GM19193 (cell line): Measurements from ENCODE around the gene GAB2.

Experiments
- POLR2A ChIP-seq: IDR thresholded peaks from 4 replicates; pipeline ENCODE4 v1.6.1; 2011; ENCODE audit not compliant: insufficient read depth, insufficient read length; ENCODE audit errors: extremely low read depth

The GAB2 gene

DNA sequence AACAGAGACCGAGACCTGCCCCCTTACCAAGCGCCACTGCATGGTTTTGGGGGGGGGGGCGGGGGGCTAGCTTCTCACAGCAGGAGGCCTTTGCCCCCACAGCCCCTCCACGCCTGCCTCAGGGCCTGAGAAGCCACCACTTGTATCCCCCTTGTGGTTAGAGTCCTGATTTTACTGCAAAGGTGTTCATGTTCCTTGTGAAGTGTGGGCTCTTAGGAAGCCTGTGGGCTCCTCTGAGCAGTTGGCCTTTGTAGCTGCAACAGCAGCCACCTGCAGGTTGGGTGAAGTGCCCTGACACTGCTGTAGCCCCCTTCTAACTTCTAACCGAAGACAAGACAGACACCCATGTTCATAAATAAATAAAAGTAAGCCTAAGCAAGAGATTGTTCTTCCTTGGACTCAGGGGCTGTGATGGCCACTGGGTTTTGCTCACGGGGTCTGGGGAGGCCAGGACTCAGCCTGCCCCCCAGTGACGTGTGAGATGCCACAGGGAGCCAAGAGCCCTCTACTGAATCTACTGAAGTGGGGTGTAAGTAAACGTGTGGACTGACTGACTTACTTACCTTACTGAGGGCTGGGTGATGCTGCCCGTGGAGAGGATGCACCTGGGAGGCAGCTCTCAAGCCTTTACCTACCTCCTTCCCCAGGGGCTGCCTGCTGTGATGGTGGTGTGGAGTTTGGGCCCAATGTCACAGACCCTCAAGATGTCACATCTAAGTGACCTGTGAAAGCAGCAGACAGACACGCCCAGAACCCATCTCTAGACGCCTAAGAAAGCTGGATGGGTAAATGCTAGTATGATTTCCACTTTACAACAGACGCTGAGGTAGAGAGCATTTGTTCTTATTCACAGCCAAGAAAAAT, 203.1 kb downstream of the GAB2 start:
- no peak for TF ChIP-seq POLR2A

- no peak for TF ChIP-seq POLR2A
These were observed 203.9 kb downstream of the GAB2 start for GRCh38 chr11:78213526-78214330.

GRCh38 chr11:78212586-78213371, 204.8 kb downstream of the GAB2 start:
- TF ChIP-seq POLR2A: no peak

DNA sequence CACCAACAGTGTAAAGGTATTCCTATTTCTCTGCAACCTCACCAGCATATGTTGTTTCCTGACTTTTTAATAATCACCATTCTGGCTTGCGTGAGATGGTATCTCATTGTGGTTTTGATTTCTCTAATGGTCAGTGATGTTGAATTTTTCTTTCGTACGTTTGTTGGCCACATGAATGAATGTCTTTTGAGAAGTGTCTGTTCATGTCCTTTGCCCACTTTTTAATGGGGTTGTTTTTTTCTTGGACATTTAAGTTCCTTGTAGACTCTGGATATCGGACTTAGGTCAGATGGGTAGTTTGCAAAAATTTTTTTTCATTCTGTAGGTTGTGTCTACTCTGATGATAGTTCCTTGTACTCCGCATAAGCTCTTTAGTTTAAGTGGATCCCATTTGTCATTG, 206.1 kb downstream of the GAB2 start:
- no peak for TF ChIP-seq POLR2A

DNA sequence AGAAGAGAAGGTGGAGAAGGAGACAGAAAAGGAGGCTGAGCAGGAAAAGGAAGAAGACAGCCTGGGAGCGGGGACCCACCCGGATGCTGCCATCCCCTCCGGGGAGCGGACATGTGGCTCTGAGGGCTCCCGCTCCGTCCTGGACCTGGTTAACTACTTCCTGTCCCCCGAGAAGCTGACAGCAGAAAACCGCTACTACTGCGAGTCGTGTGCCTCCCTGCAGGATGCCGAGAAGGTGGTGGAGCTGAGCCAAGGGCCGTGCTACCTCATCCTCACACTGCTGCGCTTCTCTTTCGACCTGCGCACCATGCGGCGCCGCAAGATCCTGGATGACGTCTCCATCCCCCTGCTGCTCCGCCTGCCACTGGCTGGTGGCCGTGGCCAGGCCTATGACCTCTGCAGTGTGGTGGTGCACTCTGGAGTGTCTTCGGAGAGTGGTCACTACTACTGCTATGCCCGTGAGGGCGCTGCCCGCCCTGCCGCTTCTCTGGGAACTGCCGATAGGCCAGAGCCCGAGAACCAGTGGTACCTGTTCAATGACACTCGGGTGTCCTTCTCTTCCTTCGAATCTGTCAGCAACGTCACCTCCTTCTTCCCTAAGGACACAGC, 207.5 kb downstream of the GAB2 start:
- TF ChIP-seq POLR2A: no peak

DNA sequence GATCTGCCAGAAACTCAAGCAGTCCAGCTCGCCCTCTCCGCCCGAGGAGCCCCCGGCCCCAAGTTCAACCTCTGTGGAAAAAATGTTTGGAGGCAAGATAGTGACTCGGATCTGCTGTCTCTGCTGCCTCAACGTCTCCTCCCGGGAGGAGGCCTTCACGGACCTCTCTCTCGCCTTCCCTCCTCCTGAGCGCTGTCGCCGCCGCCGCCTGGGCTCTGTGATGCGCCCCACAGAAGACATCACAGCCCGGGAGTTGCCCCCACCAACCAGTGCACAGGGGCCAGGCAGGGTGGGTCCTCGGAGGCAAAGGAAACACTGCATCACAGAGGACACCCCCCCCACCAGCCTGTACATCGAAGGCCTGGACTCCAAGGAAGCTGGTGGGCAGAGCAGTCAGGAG, 208.1 kb downstream of the GAB2 start:
- TF ChIP-seq POLR2A: no peak

- no peak for TF ChIP-seq POLR2A
These were observed 209.1 kb downstream of the GAB2 start for GRCh38 chr11:78208257-78209165.

- no peak for TF ChIP-seq POLR2A
These were observed 209.9 kb downstream of the GAB2 start for GRCh38 chr11:78207532-78208256.

DNA sequence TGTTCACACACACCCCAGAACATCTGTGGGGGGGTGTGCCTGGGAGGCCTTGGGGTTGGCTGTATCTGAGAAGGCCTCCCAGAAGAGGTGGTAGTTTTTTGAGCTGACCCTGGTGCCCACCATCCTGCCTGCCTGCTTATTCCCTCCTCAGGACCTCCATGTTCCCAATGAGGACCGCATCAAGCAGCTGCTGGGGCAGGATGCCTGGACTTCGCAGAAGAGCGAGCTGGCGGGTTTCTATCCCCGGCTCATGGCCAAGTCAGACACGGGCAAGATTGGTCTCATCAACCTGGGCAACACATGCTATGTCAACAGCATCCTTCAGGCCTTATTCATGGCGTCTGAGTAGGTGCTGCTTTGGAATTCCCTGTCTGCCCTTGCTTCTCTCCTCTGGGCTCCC, 211.9 kb downstream of the GAB2 start:
- no peak for TF ChIP-seq POLR2A

GRCh38 chr11:78205256-78205655, 212.4 kb downstream of the GAB2 start:
- no peak for TF ChIP-seq POLR2A

DNA sequence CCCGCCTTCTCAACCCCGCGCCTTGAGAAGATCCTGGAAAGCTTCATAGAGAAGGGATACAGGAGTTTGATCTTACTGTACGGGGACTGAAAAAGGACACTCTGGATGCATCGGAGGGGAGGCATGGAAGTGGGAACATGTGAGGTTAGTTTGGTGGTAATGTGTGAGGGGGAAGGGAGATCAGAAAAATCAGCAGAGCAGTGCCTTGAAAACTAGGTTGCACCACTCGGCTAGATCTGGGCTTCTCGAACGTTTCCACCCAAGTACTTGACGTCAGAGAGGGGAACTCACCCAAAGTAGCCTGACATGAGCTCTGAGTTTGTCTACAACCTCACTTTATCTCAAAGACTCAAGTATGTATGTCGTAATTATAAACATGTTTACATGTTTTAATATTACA, 214.4 kb downstream of the GAB2 start:
- TF ChIP-seq POLR2A: no peak

DNA sequence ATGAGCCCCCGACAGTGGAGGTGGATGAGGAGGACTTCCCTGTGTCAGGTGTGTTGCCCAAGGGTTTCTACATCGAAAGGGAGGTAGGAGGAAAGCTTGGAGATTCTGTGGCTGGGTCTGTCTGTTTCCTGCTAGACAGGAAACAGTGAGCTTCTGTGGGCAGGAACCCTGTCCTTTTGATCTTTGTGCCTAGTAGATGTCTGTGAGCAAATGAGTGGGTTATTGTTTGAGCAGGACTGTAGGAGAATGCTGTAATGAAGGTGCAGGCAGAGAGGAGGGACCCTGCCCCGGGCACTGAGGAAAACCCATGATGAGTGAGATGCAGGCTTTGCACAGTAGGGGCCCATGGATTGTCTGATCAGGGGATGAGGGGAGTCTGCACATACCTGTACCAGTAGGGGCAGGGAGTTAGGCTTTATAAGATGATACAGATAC, 214.9 kb downstream of the GAB2 start:
- TF ChIP-seq POLR2A: no peak

GRCh38 chr11:78201096-78201818, 216.4 kb downstream of the GAB2 start:
- no peak for TF ChIP-seq POLR2A

- no peak for TF ChIP-seq POLR2A
These were observed 217.1 kb downstream of the GAB2 start for GRCh38 chr11:78200553-78200952.
